SH-SY5Y (cell line): ENCODE data around the gene LRRC4C.

Experiments used
- GATA2 ChIP-seq: IDR thresholded peaks from 2 replicates; pipeline ENCODE4 v1.6.1; 2011; ENCODE audit warnings: mild to moderate bottlenecking, low read depth, low read length
- GATA3 ChIP-seq: IDR thresholded peaks from 2 replicates; pipeline ENCODE4 v1.6.1; 2011; ENCODE audit warnings: low read depth, mild to moderate bottlenecking, low read length, moderate library complexity

DNA sequence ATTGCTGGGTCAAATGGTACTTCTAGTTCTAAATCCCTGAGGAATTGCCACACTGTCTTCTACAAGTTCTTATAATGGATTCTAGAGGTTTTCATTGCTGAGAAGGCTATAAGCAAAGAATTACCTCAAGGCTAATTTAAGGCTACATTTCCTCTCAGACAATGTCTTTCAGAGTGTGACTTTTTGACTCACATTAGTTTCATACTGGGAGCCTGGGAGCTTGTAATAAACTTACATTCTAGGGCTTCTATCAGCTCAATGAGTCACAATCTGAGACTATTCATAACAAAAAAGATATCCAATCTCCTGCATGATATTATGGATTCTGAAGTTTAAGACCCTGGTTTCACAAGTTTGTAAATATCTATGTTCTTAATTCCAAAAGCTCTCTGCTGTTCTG lies 408.7 kb downstream of the LRRC4C start:
- TF ChIP-seq GATA2 (no peak), GATA3 (no peak)
